Sigmoid colon (tissue), 4 donors: ENCODE results near the gene AGPAT1.

Experiments
- CTCF ChIP-seq, 4 experiments: fragments of 450-650 bp in 3 of 4; fragments of 200-600 bp in 1 of 4; IDR thresholded peaks; one replicate each; pipeline ENCODE4 v1.5.1; 2016 to 2019; ENCODE audit warnings: antibody characterized with exemption in 4 of 4, mild to moderate bottlenecking in 3 of 4, moderate library complexity in 2 of 4
- EP300 ChIP-seq, 4 donors: sonication (generic); formaldehyde crosslinking; IDR thresholded peaks; one replicate each; pipeline ENCODE4 v1.6.1; 2017; ENCODE audit warnings: antibody characterized with exemption in 4 of 4
- POLR2A ChIP-seq, 2 donors: fragments of 450-650 bp; IDR thresholded peaks; one replicate each; pipeline ENCODE4 v1.6.1; 2016; ENCODE audit warnings: antibody characterized with exemption in 2 of 2, mild to moderate bottlenecking in 2 of 2, moderate library complexity in 2 of 2
- POLR2AphosphoS5 ChIP-seq, 4 donors: sonication (generic); formaldehyde crosslinking; IDR thresholded peaks; one replicate each; pipeline ENCODE4 v1.6.1; 2017; ENCODE audit warnings: antibody characterized with exemption in 4 of 4

- TF ChIP-seq CTCF (IDR thresholded peaks at IDR 0.05) (no peak), POLR2AphosphoS5 (IDR thresholded peaks at IDR 0.05) (peak; percentile 43 to 82 (median 78)), POLR2A (IDR thresholded peaks at IDR 0.05) (peak; percentile 68 to 76), EP300 (IDR thresholded peaks at IDR 0.05) (no peak)
Observed at GRCh38 chr6:32127717-32128592, 47.9 kb downstream of the AGPAT1 start, which contains the start of gene ATF6B.
